Measurements from ENCODE around the gene SKI. TPM values are rescaled to one million over a fixed set of nuclear protein-coding genes. Genes with fewer than 3 reads are reported as not detected.

Gene SKI
- total RNA-seq, 4 donors from 2014 or later = 24.4 to 52.4 (median 32.2) TPM

GRCh38 chr1:2238361-2239012 is 10.4 kb downstream of the SKI start:
- no peaks in the 10 kb centered on the region for H3K36me3 ChIP-seq
- H3K27ac ChIP-seq = peak overlapping the region; percentile 26 to 90 (median 66)
- H3K27me3 ChIP-seq = no peaks in the 10 kb centered on the region
- in situ Hi-C loops (cut with MboI; ENCODE audit: low pct_ligation_motif_present in 1 of 4, low pct_unique_long_range_greater_than_20kb in 1 of 4, low sequenced_read_pairs in 3 of 4) = no loop called here
- TF ChIP-seq CTCF (IDR thresholded peaks at IDR 0.05) (no peak), POLR2AphosphoS5 (IDR thresholded peaks at IDR 0.05) (no peak), EP300 (IDR thresholded peaks at IDR 0.05; ENCODE audit: low read depth) (no peak), POLR2A (IDR thresholded peaks at IDR 0.05) (no peak)
- no peak for DNase-seq
- H3K9me3 ChIP-seq = no peaks in the 10 kb centered on the region
- H3K4me1 ChIP-seq = peaks cover 58 to 85% (median 71%) of the 10 kb centered on the region in 4 donors
- H3K4me3 ChIP-seq = no peak overlapping the region
- intact Hi-C loops (cut with DNase I; ENCODE audit: low total_unique reads) = loop anchor here (5.0 kb wide), 1 partner anchor 39 kb away; no protein-coding TSS in a partner anchor
- WGBS, 2 donors (ENCODE audit: low coverage in 1 of 2) = 63% methylated on average over 19 of the region's 25 CpGs; no CpG with 5 or more reads in 1 of the 2 donors

GRCh38 chr1:2239013-2239370 is 10.9 kb downstream of the SKI start:
- no peaks in the 10 kb centered on the region for H3K36me3 ChIP-seq
- H3K27ac ChIP-seq = no peak overlapping the region
- H3K27me3 ChIP-seq = no peaks in the 10 kb centered on the region
- intact Hi-C loops (cut with DNase I; ENCODE audit: low total_unique reads) = loop anchor here (5.0 kb wide), 1 partner anchor 38 kb away; no protein-coding TSS in a partner anchor
- in situ Hi-C loops (cut with MboI; ENCODE audit: low pct_ligation_motif_present in 1 of 4, low pct_unique_long_range_greater_than_20kb in 1 of 4, low sequenced_read_pairs in 3 of 4) = no loop called here
- no peak overlapping the region for H3K4me3 ChIP-seq
- no peaks in the 10 kb centered on the region for H3K9me3 ChIP-seq
- TF ChIP-seq POLR2AphosphoS5 (IDR thresholded peaks at IDR 0.05) (no peak), CTCF (IDR thresholded peaks at IDR 0.05) (no peak), POLR2A (IDR thresholded peaks at IDR 0.05) (no peak), EP300 (IDR thresholded peaks at IDR 0.05; ENCODE audit: low read depth) (no peak)
- 72 to 90% methylated on average over 2 to 6 of the region's 6 CpGs for WGBS, 2 donors (ENCODE audit: low coverage in 1 of 2)
- H3K4me1 ChIP-seq = peaks cover 53 to 80% (median 66%) of the 10 kb centered on the region in 4 donors
- no peak for DNase-seq

GRCh38 chr1:2239384-2239985 is 11.4 kb downstream of the SKI start:
- H3K4me3 ChIP-seq = no peak overlapping the region
- H3K36me3 ChIP-seq = no peaks in the 10 kb centered on the region
- intact Hi-C loops (cut with DNase I; ENCODE audit: low total_unique reads) = loop anchor here (5.0 kb wide), 1 partner anchor 38 kb away; no protein-coding TSS in a partner anchor
- WGBS, 2 donors (ENCODE audit: low coverage in 1 of 2) = 73 to 74% methylated on average over 4 to 28 of the region's 30 CpGs
- H3K4me1 ChIP-seq = peaks cover 48 to 75% (median 62%) of the 10 kb centered on the region in 4 donors
- TF ChIP-seq EP300 (IDR thresholded peaks at IDR 0.05; ENCODE audit: low read depth) = no peak
- TF ChIP-seq POLR2A (IDR thresholded peaks at IDR 0.05) = no peak
- no peak for TF ChIP-seq CTCF (IDR thresholded peaks at IDR 0.05)
- no peak for TF ChIP-seq POLR2AphosphoS5 (IDR thresholded peaks at IDR 0.05)
- H3K27me3 ChIP-seq = no peaks in the 10 kb centered on the region
- DNase-seq = no peak
- H3K27ac ChIP-seq = peak overlapping the region; percentile 16 to 68 (median 56)
- H3K9me3 ChIP-seq = no peaks in the 10 kb centered on the region
- in situ Hi-C loops (cut with MboI; ENCODE audit: low pct_ligation_motif_present in 1 of 4, low pct_unique_long_range_greater_than_20kb in 1 of 4, low sequenced_read_pairs in 3 of 4) = no loop called here

- Histone ChIP-seq H3K4me1 (peaks cover 44 to 65% (median 54%) of the 10 kb centered on the region in 4 donors), H3K27ac (peak overlapping the region; percentile 19 to 68 (median 56)), H3K9me3 (no peaks in the 10 kb centered on the region), H3K27me3 (no peaks in the 10 kb centered on the region), H3K36me3 (no peaks in the 10 kb centered on the region), H3K4me3 (no peak overlapping the region)
- WGBS, 2 donors (ENCODE audit: low coverage in 1 of 2) = 24 to 62% methylated on average over 3 to 30 of the region's 30 CpGs
- DNase-seq = peak; percentile 69
- intact Hi-C loops (cut with DNase I; ENCODE audit: low total_unique reads) (no loop called here), in situ Hi-C loops (cut with MboI; ENCODE audit: low pct_ligation_motif_present in 1 of 4, low pct_unique_long_range_greater_than_20kb in 1 of 4, low sequenced_read_pairs in 3 of 4) (no loop called here)
- peak in 1 of 3 donors; percentile 10 for TF ChIP-seq POLR2AphosphoS5 (IDR thresholded peaks at IDR 0.05)
- no peak for TF ChIP-seq CTCF (IDR thresholded peaks at IDR 0.05)
Measured at GRCh38 chr1:2240270-2241156, 12.4 kb downstream of the SKI start.

Measured in transverse colon (tissue), 4 donors.